Limb (tissue), 2 donors: ENCODE data around the gene CACNB1.
A peak's percentile ranks its signal among the peaks of the same experiment; 100 is the strongest.

Experiments used
- DNase-seq, 2 donors: peaks; one replicate each; pipeline ENCODE4 v3.0.0-alpha.2; 2016; ENCODE audit errors: extremely low spot score in 2 of 2

CACNB1 gene

DNA sequence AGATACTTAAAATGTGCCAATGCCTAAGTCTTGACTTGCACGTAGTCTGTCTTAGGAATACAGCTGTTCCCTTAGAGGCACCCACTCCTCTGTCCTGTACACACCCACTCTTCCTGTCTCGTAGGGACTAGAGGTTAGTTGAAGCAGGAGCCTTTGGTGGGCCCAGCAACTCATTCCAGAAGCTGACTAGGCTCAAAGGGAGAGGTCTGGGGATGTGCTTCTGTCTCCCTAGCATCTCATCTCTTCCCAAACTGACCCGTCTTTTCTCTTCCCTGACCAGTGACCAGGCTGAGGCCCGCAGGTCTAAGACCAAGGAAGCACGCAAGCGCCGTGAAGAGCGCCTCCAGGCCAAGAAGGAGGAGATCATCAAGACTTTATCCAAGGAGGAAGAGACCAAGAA lies 6.8 kb upstream of the CACNB1 start:
- DNase-seq, result no peak

GRCh38 chr17:39200957-39201510 lies 3.6 kb upstream of the CACNB1 start:
- DNase-seq, result no peak

DNA sequence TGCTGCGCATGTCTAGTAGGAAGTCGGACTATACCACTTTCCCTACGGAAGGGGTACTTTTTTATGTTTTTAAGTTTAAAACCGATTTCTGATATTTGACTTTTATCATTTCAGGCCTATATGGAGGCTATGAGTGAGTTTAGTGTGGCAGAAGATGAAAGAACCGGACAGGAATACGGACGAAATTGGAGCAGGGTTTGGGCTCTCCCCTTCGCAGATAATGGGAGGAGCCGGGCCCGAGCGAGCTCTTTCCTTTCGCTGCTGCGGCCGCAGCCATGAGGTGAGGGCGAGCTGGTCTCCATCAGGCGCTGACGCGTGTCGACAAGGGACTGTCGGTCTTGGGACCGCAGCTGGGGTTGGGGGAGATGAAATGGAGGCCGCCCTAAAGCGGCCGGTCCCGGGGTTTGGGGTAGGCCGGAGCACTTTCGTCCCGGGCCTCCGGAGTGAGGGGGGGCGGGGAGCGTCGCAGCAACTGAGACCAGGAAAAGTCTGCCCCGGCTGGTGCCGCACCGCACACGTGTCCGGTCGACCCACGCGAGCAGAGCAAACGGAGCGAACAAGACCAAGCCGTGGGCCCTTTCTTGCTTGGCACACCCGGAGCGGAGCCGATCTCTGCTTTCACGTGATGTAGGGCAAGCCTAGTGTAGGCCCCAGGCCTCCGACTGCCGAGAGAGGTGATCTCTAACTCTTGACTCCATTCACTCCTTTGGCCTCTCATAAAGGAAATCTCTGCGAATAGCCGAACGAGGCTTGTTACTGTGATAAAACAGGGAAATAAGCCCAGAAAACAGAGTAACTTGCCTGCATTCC lies 2.8 kb upstream of the CACNB1 start, which contains the start of gene RPL19:
RPL19 (plus strand) TSS at position 214 of the 810 bp plus-strand sequence; CDS start at position 276, 62 bp downstream.
- DNase-seq, result peak in 1 of 2 donors; percentile 88

GRCh38 chr17:39199820-39200069 lies 2.3 kb upstream of the CACNB1 start:
- DNase-seq, result peak; percentile 86 to 98

DNA sequence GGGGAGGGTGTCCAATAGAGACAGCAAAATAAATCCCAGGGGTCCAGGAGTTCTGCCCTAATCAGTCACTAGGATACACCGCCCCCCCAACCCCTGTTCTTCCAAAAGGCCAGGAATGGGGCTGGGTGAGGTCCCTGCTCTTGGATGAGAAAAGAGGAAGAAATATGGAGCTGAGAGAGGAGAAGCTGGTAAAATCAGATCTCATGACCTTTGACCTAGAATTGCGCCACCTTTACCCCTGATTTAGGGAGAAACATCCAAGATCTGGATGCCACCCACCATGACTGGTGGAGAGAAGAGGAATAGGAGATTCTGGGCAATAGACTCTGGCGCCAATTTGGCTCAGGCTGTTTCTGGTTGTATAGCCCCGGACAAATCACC lies 707 bp upstream of the CACNB1 start:
- no peak for DNase-seq

- peak in 1 of 2 donors; percentile 66 for DNase-seq
Measured at GRCh38 chr17:39196808-39197291, 619 bp downstream of the CACNB1 start.

GRCh38 chr17:39196241-39196807 lies 1.1 kb downstream of the CACNB1 start:
- DNase-seq, result peak in 1 of 2 donors; percentile 62

DNA sequence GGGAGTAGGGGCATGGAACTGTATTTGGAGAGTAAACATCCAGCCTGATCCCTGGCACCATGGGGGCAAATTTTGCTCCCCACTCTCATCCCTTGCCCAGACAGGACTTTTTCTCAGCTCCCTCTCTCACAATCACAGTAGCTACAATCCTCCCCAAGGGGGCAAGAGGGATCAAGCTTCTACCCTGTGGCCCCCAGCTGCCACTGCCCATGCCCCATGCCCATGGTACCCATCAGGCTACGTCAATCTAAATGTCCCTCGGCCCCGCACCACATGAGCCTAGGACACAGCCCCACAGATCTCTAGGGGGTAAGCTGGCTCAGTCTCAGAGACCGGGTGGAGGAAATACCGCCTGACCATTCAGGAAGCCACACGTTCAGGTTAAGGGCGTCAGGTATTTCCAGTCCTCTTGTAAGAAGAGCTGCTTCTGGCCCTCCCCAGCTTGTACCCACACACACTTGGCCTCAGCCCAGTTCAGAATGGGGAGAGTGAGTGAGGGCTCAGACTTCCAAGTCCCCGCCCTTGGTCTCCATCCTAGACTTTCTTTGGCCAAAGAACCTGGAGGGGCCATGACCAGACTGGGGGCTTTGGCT lies 1.8 kb downstream of the CACNB1 start:
- no peak for DNase-seq

DNA sequence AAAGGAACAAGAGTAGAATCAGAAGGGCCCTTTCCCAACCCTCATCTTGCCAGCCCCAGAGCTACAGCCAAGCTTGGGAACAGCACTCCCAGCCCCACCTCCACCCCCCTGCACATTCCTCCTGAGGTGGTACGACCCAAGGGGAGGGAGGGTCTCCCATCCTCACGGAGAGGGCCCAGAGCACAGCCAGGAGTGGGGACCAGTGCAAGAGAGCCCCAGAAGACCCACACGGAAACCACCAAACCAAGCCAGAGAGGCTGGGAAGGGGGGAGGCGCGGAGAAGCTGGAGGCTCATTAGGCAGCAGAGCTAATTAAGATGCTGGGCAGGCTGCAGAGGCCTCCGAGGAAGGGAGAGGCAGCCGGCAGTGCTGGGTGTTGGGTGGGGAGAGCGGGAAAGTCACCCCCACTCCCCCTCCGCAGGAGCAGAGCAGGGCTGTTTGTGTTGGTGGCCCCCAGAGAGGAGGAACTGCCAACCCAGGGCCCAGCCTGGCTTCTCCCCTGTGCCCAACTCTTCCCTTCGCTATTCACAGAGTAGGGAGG lies 2.4 kb downstream of the CACNB1 start:
- DNase-seq, result no peak

- DNase-seq, result peak; percentile 55 to 77
Measured at GRCh38 chr17:39194089-39194984, 3.1 kb downstream of the CACNB1 start.

DNA sequence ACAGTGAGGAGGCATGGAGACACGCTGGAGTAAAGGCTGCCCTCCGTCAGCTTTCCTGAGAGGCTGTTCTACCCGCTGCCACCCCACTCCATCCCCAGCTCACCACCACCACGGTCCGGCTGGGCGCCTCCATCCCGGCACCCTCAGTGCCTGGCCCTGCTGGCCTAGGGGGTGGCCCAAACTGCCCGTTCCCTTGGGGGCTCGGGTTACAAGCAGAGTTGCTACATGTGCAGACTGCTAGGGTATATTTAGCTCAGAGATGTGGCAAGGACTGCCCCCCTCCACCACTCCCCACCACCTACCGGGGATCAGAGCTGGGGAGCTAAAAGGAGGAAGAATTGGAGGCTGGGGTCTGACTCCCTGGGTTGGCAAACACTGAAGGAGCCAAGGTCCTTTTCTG lies 4.1 kb downstream of the CACNB1 start:
- DNase-seq, result no peak

DNA sequence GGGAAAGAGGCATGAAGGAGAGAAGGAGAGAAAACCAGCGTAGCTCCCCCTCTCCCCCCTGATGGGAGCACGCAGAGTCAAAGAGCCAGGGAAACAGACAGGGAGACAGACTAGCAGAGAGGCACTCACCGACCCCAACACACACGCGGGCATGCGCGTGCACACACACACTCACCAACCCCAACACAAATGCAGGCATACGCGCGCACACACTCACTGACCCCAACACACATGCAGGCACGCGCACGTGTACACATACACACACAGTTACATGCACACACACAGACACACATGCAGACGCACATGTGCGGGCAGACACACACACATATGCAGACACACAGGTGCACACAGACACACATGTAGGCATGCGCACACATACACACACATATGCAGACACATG lies 4.6 kb downstream of the CACNB1 start:
- DNase-seq, result no peak

DNA sequence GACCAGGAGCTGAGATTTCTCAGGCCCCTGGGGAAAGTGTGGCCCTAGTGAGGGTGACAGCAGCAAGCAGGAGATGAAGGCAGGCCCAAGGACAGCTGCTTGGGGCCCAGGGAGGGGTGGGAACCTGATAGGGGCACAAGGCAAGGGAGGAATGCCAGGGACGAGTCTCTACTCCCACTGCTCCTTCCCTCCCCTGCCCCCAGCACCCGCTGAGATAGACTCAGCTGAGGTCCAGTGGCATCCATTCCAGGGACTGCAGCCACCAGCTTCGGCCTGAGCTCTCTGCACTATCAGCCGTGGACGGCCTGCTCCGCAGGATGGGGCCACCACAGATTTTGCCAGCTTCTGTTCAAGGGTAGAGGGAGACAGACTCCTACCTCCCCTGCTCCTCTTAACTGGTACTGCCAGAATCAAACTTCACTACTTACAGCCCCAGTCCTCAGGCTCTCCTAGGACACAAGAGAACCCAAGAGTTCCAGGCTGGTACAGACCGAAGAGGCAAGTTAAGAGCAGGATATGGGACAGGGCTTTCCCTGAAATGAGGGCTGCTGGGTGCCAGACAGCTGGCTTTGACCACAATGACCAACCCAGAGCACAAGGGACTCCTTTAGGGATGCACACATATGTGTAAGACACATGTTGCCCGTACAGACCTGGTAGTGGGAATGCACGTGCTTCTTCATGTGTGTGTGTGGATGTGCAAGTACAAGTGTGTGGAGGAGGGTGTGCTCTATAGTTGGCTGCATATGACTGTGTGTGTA lies 5.5 kb downstream of the CACNB1 start:
- no peak for DNase-seq

DNA sequence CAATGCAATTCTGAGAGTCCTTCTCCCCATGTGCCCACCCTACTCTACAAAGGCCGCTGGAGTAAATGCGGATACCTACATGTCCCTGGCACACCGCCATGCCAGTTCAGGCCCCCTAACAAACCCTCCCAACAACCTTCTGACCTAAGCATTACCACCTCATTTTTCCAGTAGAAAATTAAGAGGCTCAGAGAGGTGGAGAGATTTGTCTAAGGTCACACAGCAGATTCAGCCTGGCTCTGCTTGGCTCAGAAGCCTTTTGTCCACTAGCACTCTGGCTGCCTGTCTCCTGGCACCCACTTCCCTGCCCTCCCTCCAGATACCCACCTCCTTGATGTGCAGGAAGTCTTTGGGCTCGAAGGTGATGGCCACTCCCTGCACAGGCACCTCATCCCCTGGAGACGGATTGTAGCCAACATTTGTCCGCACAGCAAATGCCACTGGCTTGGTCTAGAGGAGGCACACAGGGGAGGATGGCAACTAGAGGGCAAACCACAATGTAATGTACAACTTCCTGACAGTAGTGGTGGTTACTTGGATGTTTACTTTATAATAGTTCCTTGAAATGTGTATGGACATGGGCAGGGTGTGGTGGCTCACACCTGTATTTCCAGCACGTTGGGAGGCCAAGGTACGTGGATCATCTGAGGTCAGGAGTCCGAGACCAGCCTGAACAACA lies 10.2 kb downstream of the CACNB1 start:
- no peak for DNase-seq

DNA sequence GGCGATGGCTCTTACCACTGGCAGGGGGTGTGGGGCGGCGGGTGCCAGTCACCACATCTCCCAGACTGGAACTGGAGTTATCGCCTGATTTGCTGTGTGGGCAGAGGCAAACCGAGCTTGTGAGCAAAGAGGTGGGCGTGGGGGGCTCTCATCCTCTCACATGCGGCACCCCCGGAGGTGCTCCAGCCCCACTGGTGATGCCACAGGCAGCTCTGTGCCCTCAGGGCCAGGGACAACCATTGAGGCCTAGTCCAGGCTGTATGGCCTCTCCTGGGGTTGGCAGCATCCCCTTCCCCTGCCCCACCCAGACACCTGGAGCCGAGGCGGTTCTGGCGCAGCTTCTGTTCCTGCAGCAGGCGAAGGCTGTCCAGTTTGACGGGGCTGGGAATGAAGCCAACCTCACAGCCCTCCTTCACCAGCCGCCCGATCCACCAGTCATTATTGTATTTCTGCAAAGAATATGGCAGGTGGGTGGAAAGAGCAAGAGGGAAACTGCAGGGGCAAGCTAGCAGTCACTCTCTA lies 10.9 kb downstream of the CACNB1 start:
- DNase-seq, result no peak

GRCh38 chr17:39183720-39184119 lies 13.7 kb downstream of the CACNB1 start:
- no peak for DNase-seq

- DNase-seq, result no peak
Measured at GRCh38 chr17:39183045-39183444, 14.4 kb downstream of the CACNB1 start.

- DNase-seq, result no peak
Measured at GRCh38 chr17:39181303-39181702, 16.2 kb downstream of the CACNB1 start.

GRCh38 chr17:39178536-39178935 lies 18.9 kb downstream of the CACNB1 start:
- DNase-seq, result no peak

- DNase-seq, result no peak
Measured at GRCh38 chr17:39177256-39177655, 20.2 kb downstream of the CACNB1 start.
